ENCODE measurements around the gene NPAS3.

GRCh38 chr14:33705490-33705889 is 766.8 kb downstream of the NPAS3 start:
- no peak for TF ChIP-seq CTCF (IDR thresholded peaks at IDR 0.05)
- TF ChIP-seq POLR2A (IDR thresholded peaks at IDR 0.05): no peak
